IPS DF 4.7 (cell line): ENCODE results near the gene DMD.

Experiments used
- DNase-seq: peaks from one replicate; pipeline ENCODE4 v3.0.0-alpha.2; 2013; ENCODE audit warnings: low spot score; ENCODE audit errors: extremely low read depth

The DMD gene

GRCh38 chrX:31201503-31201902 lies 2009.8 kb downstream of the DMD start:
- DNase-seq: no peak

- no peak for DNase-seq
Observed at GRCh38 chrX:31200430-31200829, 2010.9 kb downstream of the DMD start.

GRCh38 chrX:31199840-31200114 lies 2011.6 kb downstream of the DMD start:
- no peak for DNase-seq

- DNase-seq: no peak
Observed at GRCh38 chrX:31199056-31199839, 2012.1 kb downstream of the DMD start.

- no peak for DNase-seq
Observed at GRCh38 chrX:31190221-31190975, 2021.0 kb downstream of the DMD start.

- no peak for DNase-seq
Observed at GRCh38 chrX:31186693-31187338, 2024.5 kb downstream of the DMD start.

GRCh38 chrX:31185884-31186283 lies 2025.5 kb downstream of the DMD start:
- DNase-seq: no peak

GRCh38 chrX:31181377-31182000 lies 2029.9 kb downstream of the DMD start:
- no peak for DNase-seq

- DNase-seq: no peak
Observed at GRCh38 chrX:31179203-31179602, 2032.1 kb downstream of the DMD start.

GRCh38 chrX:31178769-31179125 lies 2032.6 kb downstream of the DMD start:
- no peak for DNase-seq

- no peak for DNase-seq
Observed at GRCh38 chrX:31178064-31178768, 2033.1 kb downstream of the DMD start.

GRCh38 chrX:31170792-31171191 lies 2040.6 kb downstream of the DMD start:
- DNase-seq: no peak

GRCh38 chrX:31168551-31168950 lies 2042.8 kb downstream of the DMD start:
- DNase-seq: no peak

GRCh38 chrX:31166832-31167231 lies 2044.5 kb downstream of the DMD start:
- DNase-seq: no peak

- DNase-seq: no peak
Observed at GRCh38 chrX:31166416-31166815, 2044.9 kb downstream of the DMD start.

GRCh38 chrX:31165241-31166035 lies 2045.9 kb downstream of the DMD start:
- no peak for DNase-seq

- no peak for DNase-seq
Observed at GRCh38 chrX:31154946-31155345, 2056.4 kb downstream of the DMD start.

GRCh38 chrX:31153475-31154047 lies 2057.8 kb downstream of the DMD start:
- no peak for DNase-seq

- no peak for DNase-seq
Observed at GRCh38 chrX:31147175-31147574, 2064.2 kb downstream of the DMD start.

GRCh38 chrX:31139961-31140360 lies 2071.4 kb downstream of the DMD start:
- no peak for DNase-seq
